Measurements from ENCODE around the gene SPDYC.

DNA sequence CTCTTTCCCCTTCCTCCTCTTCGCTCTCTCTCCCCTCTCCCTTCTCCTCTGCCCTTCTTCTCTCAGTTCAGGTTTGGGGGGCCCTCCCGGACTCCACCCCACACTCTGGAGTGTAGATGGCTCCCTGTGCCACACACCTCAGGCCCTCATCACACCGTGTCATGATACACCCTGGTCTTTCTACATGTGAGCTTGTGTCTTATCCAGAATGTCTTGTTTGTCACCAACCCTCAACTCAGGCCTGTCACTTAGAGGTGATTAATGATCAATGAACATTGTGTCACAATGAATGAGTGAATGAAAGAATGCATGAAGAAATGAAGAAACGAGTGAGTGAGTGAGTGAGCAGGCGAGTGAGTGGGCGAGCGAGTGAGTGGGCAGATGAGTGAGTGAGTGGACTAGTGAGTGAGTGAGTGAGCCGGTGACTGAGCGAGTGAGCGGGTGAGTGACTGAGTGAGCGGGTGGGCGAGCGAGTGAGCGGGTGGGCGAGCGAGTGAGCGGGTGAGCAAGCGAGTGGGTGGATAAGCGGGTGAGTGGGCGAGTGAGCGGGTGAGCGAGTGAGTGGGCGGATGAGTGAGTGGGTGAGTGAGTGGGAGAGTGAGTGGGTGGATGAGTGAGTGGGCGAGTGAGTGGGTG lies 45.5 kb downstream of the SPDYC start:
- TF ChIP-seq, protein P1, sequence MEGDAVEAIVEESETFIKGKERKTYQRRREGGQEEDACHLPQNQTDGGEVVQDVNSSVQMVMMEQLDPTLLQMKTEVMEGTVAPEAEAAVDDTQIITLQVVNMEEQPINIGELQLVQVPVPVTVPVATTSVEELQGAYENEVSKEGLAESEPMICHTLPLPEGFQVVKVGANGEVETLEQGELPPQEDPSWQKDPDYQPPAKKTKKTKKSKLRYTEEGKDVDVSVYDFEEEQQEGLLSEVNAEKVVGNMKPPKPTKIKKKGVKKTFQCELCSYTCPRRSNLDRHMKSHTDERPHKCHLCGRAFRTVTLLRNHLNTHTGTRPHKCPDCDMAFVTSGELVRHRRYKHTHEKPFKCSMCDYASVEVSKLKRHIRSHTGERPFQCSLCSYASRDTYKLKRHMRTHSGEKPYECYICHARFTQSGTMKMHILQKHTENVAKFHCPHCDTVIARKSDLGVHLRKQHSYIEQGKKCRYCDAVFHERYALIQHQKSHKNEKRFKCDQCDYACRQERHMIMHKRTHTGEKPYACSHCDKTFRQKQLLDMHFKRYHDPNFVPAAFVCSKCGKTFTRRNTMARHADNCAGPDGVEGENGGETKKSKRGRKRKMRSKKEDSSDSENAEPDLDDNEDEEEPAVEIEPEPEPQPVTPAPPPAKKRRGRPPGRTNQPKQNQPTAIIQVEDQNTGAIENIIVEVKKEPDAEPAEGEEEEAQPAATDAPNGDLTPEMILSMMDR (conservative IDR thresholded peaks at IDR 0.05; ENCODE audit: low read depth, low read length) = no peak
- no peak for TF ChIP-seq EZH2phosphoT487 (IDR thresholded peaks at IDR 0.05; ENCODE audit: borderline replicate concordance, low read length)

Measured in PC-3 (cell line).